Fibroblast of mammary gland (primary cell): ENCODE data around the gene XCL1.
"Not testable (repeated sequence)": the region's sequence is repeated elsewhere in the genome, so short reads cannot be mapped to it uniquely, and the experiment has no call there.

ENCODE experiments used
- DNase-seq: peaks from one replicate; pipeline ENCODE4 v3.0.0-alpha.2; 2010; ENCODE audit warnings: low read depth
- H3K4me3 ChIP-seq: 2 replicates; pipeline ENCODE4 v1.5.1; 2011; ENCODE audit warnings: low read depth, mild to moderate bottlenecking, low read length, moderate library complexity; ENCODE audit not compliant: control insufficient read depth
- CTCF ChIP-seq: conservative IDR thresholded peaks from 2 replicates; pipeline ENCODE4 v1.5.1; 2011; ENCODE audit warnings: low read depth, low read length, inconsistent platforms; ENCODE audit not compliant: control insufficient read depth, insufficient read depth

XCL1 gene

GRCh38 chr1:168576245-168576688 is at the start of gene XCL1:
Gene XCL1 (plus strand): TSS chr1:168576605. CDS start chr1:168576638, 33 bp downstream.
- not testable (repeated sequence) for DNase-seq, H3K4me3 ChIP-seq

GRCh38 chr1:168529518-168529917 is 46.9 kb upstream of the XCL1 start:
- H3K4me3 ChIP-seq, result no peak overlapping the region
- TF ChIP-seq CTCF, result no peak
- no peak for DNase-seq

GRCh38 chr1:168531615-168532345 is 44.6 kb upstream of the XCL1 start:
- H3K4me3 ChIP-seq, result no peak overlapping the region
- no peak for TF ChIP-seq CTCF
- DNase-seq, result no peak

- DNase-seq, result no peak
- no peak for TF ChIP-seq CTCF
- H3K4me3 ChIP-seq, result no peak overlapping the region
Observed at GRCh38 chr1:168535536-168535935, 40.9 kb upstream of the XCL1 start.

- not testable (repeated sequence) for DNase-seq, H3K4me3 ChIP-seq
Observed at GRCh38 chr1:168540798-168541197, 35.6 kb upstream of the XCL1 start.

- H3K4me3 ChIP-seq, DNase-seq: not testable (repeated sequence)
Observed at GRCh38 chr1:168542978-168543377, 33.4 kb upstream of the XCL1 start.

GRCh38 chr1:168543840-168544498 is 32.4 kb upstream of the XCL1 start, which contains the start of gene XCL2:
Gene XCL2 (minus strand): TSS chr1:168543997. CDS start chr1:168543964, 33 bp downstream.
- DNase-seq, H3K4me3 ChIP-seq: not testable (repeated sequence)

- peak; percentile 52 for TF ChIP-seq CTCF
- not testable (repeated sequence) for H3K4me3 ChIP-seq
- DNase-seq, result peak; percentile 58
Observed at GRCh38 chr1:168545678-168546552, 30.5 kb upstream of the XCL1 start.

GRCh38 chr1:168546553-168546895 is 29.9 kb upstream of the XCL1 start:
- DNase-seq, H3K4me3 ChIP-seq: not testable (repeated sequence)
